ENCODE data around the gene STIM2. TPM values are rescaled to one million over a fixed set of nuclear protein-coding genes. Genes with fewer than 3 reads are reported as not detected.

STIM2 gene
- total RNA-seq, 4 donors from 2014 or later, result 3.9 to 7.6 (median 4.9) TPM

- DNase-seq (no peak), ATAC-seq (no peak)
- Histone ChIP-seq H3K27ac (no peak overlapping the region), H3K4me3 (no peak overlapping the region), H3K9me3 (no peaks in the 10 kb centered on the region), H3K27me3 (no peaks in the 10 kb centered on the region), H3K36me3 (no peaks in the 10 kb centered on the region), H3K4me1 (no peaks in the 10 kb centered on the region)
- intact Hi-C loops (cut with DNase I; ENCODE audit: low total_unique reads), result no loop called here
- TF ChIP-seq POLR2A (IDR thresholded peaks at IDR 0.05), result no peak
- in situ Hi-C loops (cut with MboI; ENCODE audit: low sequenced_read_pairs in 4 of 4), result no loop called here
Measured at GRCh38 chr4:26978387-26979053, 117.9 kb downstream of the STIM2 start.

- in situ Hi-C loops (cut with MboI; ENCODE audit: low sequenced_read_pairs in 4 of 4) (no loop called here), intact Hi-C loops (cut with DNase I; ENCODE audit: low total_unique reads) (no loop called here)
- Histone ChIP-seq H3K4me1 (peaks cover 16 to 21% of the 10 kb centered on the region in 2 donors), H3K36me3 (no peaks in the 10 kb centered on the region), H3K27me3 (no peaks in the 10 kb centered on the region), H3K9me3 (no peaks in the 10 kb centered on the region), H3K4me3 (no peak overlapping the region), H3K27ac (no peak overlapping the region)
- TF ChIP-seq CTCF (IDR thresholded peaks at IDR 0.05 in 4 of 5, conservative IDR thresholded peaks at IDR 0.05 in 1 of 5) (no peak), POLR2A (IDR thresholded peaks at IDR 0.05) (no peak)
- DNase-seq (no peak), ATAC-seq (no peak)
Measured at GRCh38 chr4:26984896-26985295, 124.3 kb downstream of the STIM2 start.

- in situ Hi-C loops (cut with MboI; ENCODE audit: low sequenced_read_pairs in 4 of 4), result no loop called here
- Histone ChIP-seq H3K36me3 (no peaks in the 10 kb centered on the region), H3K4me1 (peaks cover 16 to 21% of the 10 kb centered on the region in 2 donors), H3K9me3 (no peaks in the 10 kb centered on the region), H3K27ac (no peak overlapping the region), H3K27me3 (no peaks in the 10 kb centered on the region), H3K4me3 (no peak overlapping the region)
- DNase-seq (no peak), ATAC-seq (no peak)
- intact Hi-C loops (cut with DNase I; ENCODE audit: low total_unique reads), result no loop called here
- TF ChIP-seq CTCF (IDR thresholded peaks at IDR 0.05 in 4 of 5, conservative IDR thresholded peaks at IDR 0.05 in 1 of 5) (no peak), POLR2A (IDR thresholded peaks at IDR 0.05) (no peak)
Measured at GRCh38 chr4:26985873-26986272, 125.2 kb downstream of the STIM2 start.

GRCh38 chr4:26987191-26987590, 126.5 kb downstream of the STIM2 start:
- H3K27ac ChIP-seq, result no peak overlapping the region
- TF ChIP-seq POLR2A (IDR thresholded peaks at IDR 0.05) (no peak), CTCF (IDR thresholded peaks at IDR 0.05 in 4 of 5, conservative IDR thresholded peaks at IDR 0.05 in 1 of 5) (no peak)
- intact Hi-C loops (cut with DNase I; ENCODE audit: low total_unique reads) (no loop called here), in situ Hi-C loops (cut with MboI; ENCODE audit: low sequenced_read_pairs in 4 of 4) (no loop called here)
- ATAC-seq, result no peak
- H3K27me3 ChIP-seq, result no peaks in the 10 kb centered on the region
- no peaks in the 10 kb centered on the region for H3K9me3 ChIP-seq
- no peak overlapping the region for H3K4me3 ChIP-seq
- no peaks in the 10 kb centered on the region for H3K36me3 ChIP-seq
- peaks cover 16 to 21% of the 10 kb centered on the region in 2 donors for H3K4me1 ChIP-seq
- DNase-seq, result no peak

- DNase-seq (no peak), ATAC-seq (no peak)
- Histone ChIP-seq H3K27me3 (no peaks in the 10 kb centered on the region), H3K36me3 (no peaks in the 10 kb centered on the region), H3K9me3 (no peaks in the 10 kb centered on the region), H3K4me1 (peaks cover 18 to 26% of the 10 kb centered on the region in 2 donors), H3K27ac (no peak overlapping the region), H3K4me3 (no peak overlapping the region)
- intact Hi-C loops (cut with DNase I; ENCODE audit: low total_unique reads), result no loop called here
- TF ChIP-seq POLR2A (IDR thresholded peaks at IDR 0.05) (no peak), CTCF (IDR thresholded peaks at IDR 0.05 in 4 of 5, conservative IDR thresholded peaks at IDR 0.05 in 1 of 5) (no peak)
- in situ Hi-C loops (cut with MboI; ENCODE audit: low sequenced_read_pairs in 4 of 4), result no loop called here
Measured at GRCh38 chr4:26991057-26991456, 130.4 kb downstream of the STIM2 start.

Data from gastrocnemius medialis (tissue), 4 donors.